A673 (cell line): ENCODE measurements around the gene RPH3AL. TPM values are rescaled to one million over a fixed set of nuclear protein-coding genes. Genes with fewer than 3 reads are reported as not detected.

ENCODE experiments used
- BruUV-seq: library from RNA; stranded (reverse); fragments of 400-500 nt; replicated peaks from 2 replicates; lab custom pipeline; 2021; lab: Mats Ljungman, UMichigan
- CTCF ChIA-PET: fragments of 300-600 bp; sonication (Branson Sonifier 250); formaldehyde crosslinking; loops from one replicate; lab custom pipeline; 2022; ENCODE audit warnings: antibody characterized with exemption; lab: Charles Lee
- POLR2A ChIA-PET: fragments of 300-600 bp; sonication (Branson Sonifier 250); formaldehyde crosslinking; loops from one replicate; lab custom pipeline; 2022; ENCODE audit warnings: antibody characterized with exemption; ENCODE audit not compliant: low non-redundant PET; lab: Charles Lee
- DNase-seq: peaks from one replicate; pipeline ENCODE4 v3.0.0-alpha.2; 2015; ENCODE audit warnings: low spot score
- H3K27ac ChIP-seq: fragments of 200-600 bp; sonication (generic); 2 replicates; pipeline ENCODE4 v1.5.1; 2016; ENCODE audit warnings: mixed run types, low read depth, mild to moderate bottlenecking, mixed read lengths, antibody characterized with exemption, low read length; ENCODE audit not compliant: poor library complexity, severe bottlenecking
- H3K27me3 ChIP-seq: fragments of 200-600 bp; sonication (generic); replicated peaks from 2 replicates; pipeline ENCODE4 v1.6.1; 2017; ENCODE audit warnings: mixed run types, low read depth, mild to moderate bottlenecking, mixed read lengths, antibody characterized with exemption, low read length; ENCODE audit not compliant: insufficient read depth, poor library complexity
- H3K36me3 ChIP-seq: fragments of 200-600 bp; sonication (generic); 2 replicates; pipeline ENCODE4 v1.6.1; 2016; ENCODE audit warnings: mixed run types, mild to moderate bottlenecking, mixed read lengths, antibody characterized with exemption, low read length; ENCODE audit not compliant: insufficient read depth, poor library complexity, severe bottlenecking
- H3K4me1 ChIP-seq: fragments of 200-600 bp; sonication (generic); 2 replicates; pipeline ENCODE4 v1.6.1; 2017; ENCODE audit warnings: mixed run types, mild to moderate bottlenecking, mixed read lengths, antibody characterized with exemption, low read length; ENCODE audit not compliant: insufficient read depth, poor library complexity, severe bottlenecking
- H3K4me3 ChIP-seq: fragments of 200-600 bp; sonication (generic); 2 replicates; pipeline ENCODE4 v1.5.1; 2016; ENCODE audit warnings: low read depth, mixed run types, mild to moderate bottlenecking, mixed read lengths, low read length; ENCODE audit not compliant: poor library complexity, severe bottlenecking
- H3K9me3 ChIP-seq: fragments of 200-600 bp; sonication (generic); 2 replicates; pipeline ENCODE4 v1.6.1; 2016; ENCODE audit warnings: mixed run types, low read depth, mild to moderate bottlenecking, mixed read lengths, antibody characterized with exemption, low read length; ENCODE audit not compliant: poor library complexity, severe bottlenecking
- CTCF ChIP-seq: fragments of 300-800, 200-600 bp; sonication (generic); conservative IDR thresholded peaks from 2 replicates; pipeline ENCODE4 v1.5.1; 2017; ENCODE audit warnings: low read depth, mild to moderate bottlenecking, antibody characterized with exemption, low read length, moderate library complexity, mixed read lengths
- EZH2 ChIP-seq: fragments of 200-600 bp; sonication (generic); IDR thresholded peaks from 2 replicates; pipeline ENCODE4 v1.6.1; 2017; ENCODE audit warnings: borderline replicate concordance, low read depth, mild to moderate bottlenecking, mixed read lengths, antibody characterized with exemption, low read length; ENCODE audit not compliant: poor library complexity, severe bottlenecking
- intact Hi-C: fragments of 100-400 bp; cut with micrococcal nuclease; formaldehyde crosslinking; loops from one replicate; pipeline ENCODE4 v1.10.0; 2022; ENCODE audit not compliant: unreplicated experiment
- total RNA-seq: library from RNA; stranded (reverse); gene quantifications from 2 replicates; pipeline ENCODE4 v1.2.3, GENCODE V29; 2021

RPH3AL gene
- total RNA-seq, 1 experiment from 2014 or later, result 0.82 TPM

DNA sequence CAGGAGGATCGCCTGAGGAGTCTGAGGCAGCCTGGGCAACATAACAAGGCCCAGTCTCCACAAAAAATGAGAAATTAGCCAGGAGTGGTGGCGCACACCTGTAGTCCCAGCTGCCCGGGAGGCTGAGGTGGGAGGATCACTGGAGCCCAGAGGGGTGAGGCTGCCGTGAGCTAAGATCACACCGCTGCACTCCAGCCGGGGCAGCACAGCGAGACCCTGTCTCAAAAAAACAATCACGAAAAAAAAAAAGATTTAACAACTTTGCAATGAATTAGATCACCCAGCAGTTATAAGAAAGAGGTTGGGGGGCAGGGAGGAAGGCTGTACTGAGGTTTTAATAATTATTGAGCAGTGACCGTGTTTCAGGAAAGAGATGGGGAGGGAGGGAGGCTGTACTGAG is 49.4 kb downstream of the RPH3AL start:
- Histone ChIP-seq H3K9me3 (no peaks in the 10 kb centered on the region), H3K4me3 (no peak overlapping the region), H3K27me3 (no peaks in the 10 kb centered on the region), H3K4me1 (no peaks in the 10 kb centered on the region), H3K36me3 (no peaks in the 10 kb centered on the region), H3K27ac (no peak overlapping the region)
- ChIA-PET POLR2A (no interaction called here), CTCF (no interaction called here)
- no TSS peak for BruUV-seq
- DNase-seq, result no peak
- no peak for TF ChIP-seq CTCF
- TF ChIP-seq EZH2, result no peak
- intact Hi-C loops, result no loop called here

GRCh38 chr17:302300-302698 is 50.3 kb downstream of the RPH3AL start:
- ChIA-PET CTCF (no interaction called here), POLR2A (no interaction called here)
- TF ChIP-seq EZH2 (no peak), CTCF (no peak)
- intact Hi-C loops, result no loop called here
- no peaks in the 10 kb centered on the region for H3K36me3 ChIP-seq
- no peaks in the 10 kb centered on the region for H3K4me1 ChIP-seq
- no peaks in the 10 kb centered on the region for H3K9me3 ChIP-seq
- no peak overlapping the region for H3K4me3 ChIP-seq
- no peak overlapping the region for H3K27ac ChIP-seq
- H3K27me3 ChIP-seq, result no peaks in the 10 kb centered on the region
- DNase-seq, result no peak
- no TSS peak for BruUV-seq

DNA sequence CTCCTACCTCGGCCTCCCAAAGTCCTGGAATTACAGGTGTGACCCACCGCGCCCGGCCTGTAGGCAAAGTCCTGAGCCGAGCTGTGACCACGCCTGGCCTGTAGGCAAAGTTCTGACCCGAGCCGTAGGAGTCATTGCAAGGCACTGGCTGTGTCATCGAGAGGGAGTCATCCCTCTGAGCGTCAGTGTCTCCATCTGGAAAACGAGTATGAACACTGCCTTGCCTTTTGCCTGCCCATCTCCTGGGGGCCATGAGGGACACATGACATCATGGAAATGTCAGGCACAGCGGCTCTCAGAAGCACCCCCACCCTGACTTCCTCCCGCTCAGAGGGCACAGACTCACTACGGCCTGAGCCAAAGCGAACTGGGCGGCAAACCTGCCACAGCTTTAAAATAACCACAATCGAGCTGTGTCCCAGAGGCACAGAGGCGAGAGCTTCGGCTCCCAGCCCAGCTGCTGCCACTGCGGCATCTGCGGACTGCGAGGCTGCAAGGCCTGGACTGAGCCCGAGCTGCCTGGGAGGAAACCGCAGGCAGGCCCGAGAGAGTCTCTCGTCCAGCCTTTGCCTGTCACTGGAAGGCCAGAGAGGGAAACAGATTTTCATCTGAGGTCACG is 50.8 kb downstream of the RPH3AL start:
- Histone ChIP-seq H3K4me3 (no peak overlapping the region), H3K27me3 (no peaks in the 10 kb centered on the region), H3K4me1 (no peaks in the 10 kb centered on the region), H3K9me3 (no peaks in the 10 kb centered on the region), H3K27ac (no peak overlapping the region), H3K36me3 (no peaks in the 10 kb centered on the region)
- ChIA-PET POLR2A (no interaction called here), CTCF (no interaction called here)
- TF ChIP-seq CTCF, result no peak
- TF ChIP-seq EZH2, result no peak
- no TSS peak for BruUV-seq
- intact Hi-C loops, result no loop called here
- no peak for DNase-seq
